NCI-H1930 (cell line): ENCODE measurements around the gene RCAN2.
A peak's percentile ranks its signal among the peaks of the same experiment; 100 is the strongest.

ENCODE experiments used
- DNase-seq, 2 experiments: peaks; one replicate each; lab custom pipeline; 2025; lab: John Stamatoyannopoulos, UW

The RCAN2 gene

GRCh38 chr6:46491201-46491627, at the start of gene RCAN2:
Gene RCAN2, minus strand, starts transcription at chr6:46491449.
- peak; percentile 41 to 70 for DNase-seq

GRCh38 chr6:46539866-46540265, 48.6 kb upstream of the RCAN2 start:
- no peak for DNase-seq

GRCh38 chr6:46538800-46539480, 47.7 kb upstream of the RCAN2 start:
- DNase-seq: no peak

DNA sequence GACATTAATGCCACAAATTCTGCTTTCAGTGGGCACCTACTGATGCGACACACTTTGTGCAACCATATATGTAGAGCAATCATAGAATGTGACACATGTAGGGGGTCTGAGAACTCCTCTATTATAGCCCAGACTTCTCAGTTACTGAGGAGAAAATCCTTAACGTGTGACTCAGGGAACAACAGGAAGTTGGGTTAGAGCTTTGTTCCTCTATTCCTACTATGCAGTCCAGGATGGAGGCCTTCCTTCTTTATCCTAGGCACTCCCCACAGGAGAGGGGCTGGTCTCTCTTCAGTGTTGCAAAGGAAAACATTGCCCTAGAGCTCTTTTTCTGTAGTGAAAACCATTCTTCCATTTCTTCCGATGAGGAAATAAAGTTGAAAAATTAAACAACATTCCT, 39.6 kb upstream of the RCAN2 start:
- DNase-seq: no peak

- no peak for DNase-seq
Measured at GRCh38 chr6:46528961-46529750, 37.9 kb upstream of the RCAN2 start.

DNA sequence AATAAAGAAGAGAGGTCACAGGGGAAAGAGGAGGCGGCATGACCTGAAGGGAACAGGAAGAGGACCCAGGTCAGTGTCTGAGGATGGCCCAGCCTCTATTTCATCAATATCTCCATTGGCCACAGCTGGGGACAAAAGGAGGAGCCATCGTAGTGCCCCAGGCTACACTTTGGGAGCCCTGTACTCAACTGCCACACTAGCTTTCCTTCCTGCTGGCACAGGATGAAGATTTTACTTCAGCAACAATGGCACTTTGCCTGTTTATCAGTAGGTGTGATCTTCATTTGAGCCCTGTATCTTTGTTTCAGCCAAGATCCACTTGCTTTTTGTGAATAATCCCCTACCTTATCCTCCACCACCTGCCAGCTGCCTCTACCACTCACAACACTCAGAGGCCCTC, 35.4 kb upstream of the RCAN2 start:
- DNase-seq: no peak

DNA sequence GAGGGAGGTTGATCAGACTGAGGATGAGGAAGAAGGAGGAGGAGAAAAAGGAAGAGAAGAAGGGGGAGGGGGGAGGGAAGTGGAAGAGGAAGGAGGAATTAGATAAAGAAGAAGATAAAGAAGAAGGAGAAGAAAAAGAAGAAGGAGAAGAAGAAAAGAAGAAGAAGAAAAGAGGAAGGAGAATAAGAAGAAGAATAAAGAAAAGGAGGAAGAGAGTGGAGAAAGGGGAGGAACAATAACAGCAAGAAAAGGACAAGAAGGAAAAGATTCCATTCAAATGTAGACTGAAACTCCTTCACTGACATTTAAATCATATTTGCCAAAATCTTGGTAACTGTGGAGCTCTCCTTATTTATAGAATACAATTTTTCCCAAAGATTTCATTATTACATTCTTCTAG, 34.3 kb upstream of the RCAN2 start:
- DNase-seq: no peak

DNA sequence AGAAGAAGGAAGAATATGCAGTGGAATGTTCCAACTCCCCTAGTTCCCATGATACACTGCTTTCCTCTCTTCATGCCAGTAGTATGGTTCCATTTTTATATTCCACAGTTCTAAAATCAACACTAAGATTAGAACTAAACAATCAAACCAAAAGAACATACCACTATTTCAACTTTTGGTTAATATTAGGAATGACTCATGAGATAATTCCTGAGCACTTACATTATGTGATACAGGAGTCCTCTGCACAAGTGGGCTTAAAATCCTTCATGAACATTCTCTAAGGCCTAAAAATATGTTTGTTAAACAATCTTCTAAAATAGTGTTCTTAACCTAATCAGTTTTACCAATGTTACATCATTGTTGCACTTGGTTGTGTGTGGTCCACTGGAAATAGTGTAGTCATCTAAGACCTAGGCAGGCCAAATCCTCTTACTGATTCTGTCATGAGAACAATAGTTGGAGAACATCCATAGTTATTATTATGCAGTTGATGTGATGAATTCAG, 30.3 kb upstream of the RCAN2 start:
- no peak for DNase-seq

- DNase-seq: no peak
Measured at GRCh38 chr6:46517202-46517601, 26.0 kb upstream of the RCAN2 start.

DNA sequence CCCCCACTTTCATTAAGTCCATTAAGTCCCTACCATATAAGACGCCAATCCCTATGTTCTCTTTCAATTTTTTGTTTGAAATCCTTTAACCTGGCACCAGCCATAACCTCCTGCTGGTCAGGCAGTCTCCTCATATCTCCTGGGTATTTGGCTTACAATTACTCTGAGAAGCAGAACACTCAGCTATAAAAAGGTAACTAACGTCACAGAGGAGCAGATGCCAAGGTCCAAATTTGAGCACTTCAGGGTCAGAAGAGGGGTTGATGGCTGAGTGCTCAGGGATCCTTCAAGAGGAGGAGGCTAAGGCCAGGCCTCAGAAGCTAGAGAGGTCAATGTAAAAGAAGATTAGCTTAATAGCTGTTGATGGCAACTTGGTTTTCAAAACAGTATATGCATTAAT, 22.3 kb upstream of the RCAN2 start:
- no peak for DNase-seq

GRCh38 chr6:46511320-46511719, 20.1 kb upstream of the RCAN2 start:
- no peak for DNase-seq

- DNase-seq: no peak
Measured at GRCh38 chr6:46510651-46511050, 19.4 kb upstream of the RCAN2 start.

- DNase-seq: no peak
Measured at GRCh38 chr6:46509981-46510510, 18.8 kb upstream of the RCAN2 start.

- DNase-seq: no peak
Measured at GRCh38 chr6:46509063-46509462, 17.8 kb upstream of the RCAN2 start.

DNA sequence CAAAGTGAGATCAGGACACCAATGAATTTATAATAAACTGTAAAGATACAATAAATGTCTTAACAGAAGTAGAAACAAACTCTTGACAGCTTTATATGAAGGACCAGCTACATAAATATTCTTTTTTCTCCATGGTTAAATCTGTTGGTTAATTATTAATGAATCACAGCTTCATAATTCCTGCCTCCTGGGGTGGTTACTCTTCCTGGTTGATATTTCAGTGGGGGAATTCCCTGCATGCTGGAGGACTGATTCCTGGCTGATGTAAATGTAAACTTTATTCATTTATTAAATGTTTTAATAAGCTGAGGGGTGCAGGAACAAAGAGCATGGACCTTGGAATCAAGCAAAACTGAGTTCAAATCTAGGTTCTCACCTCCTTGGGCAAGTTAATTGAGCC, 16.2 kb upstream of the RCAN2 start:
- no peak for DNase-seq

DNA sequence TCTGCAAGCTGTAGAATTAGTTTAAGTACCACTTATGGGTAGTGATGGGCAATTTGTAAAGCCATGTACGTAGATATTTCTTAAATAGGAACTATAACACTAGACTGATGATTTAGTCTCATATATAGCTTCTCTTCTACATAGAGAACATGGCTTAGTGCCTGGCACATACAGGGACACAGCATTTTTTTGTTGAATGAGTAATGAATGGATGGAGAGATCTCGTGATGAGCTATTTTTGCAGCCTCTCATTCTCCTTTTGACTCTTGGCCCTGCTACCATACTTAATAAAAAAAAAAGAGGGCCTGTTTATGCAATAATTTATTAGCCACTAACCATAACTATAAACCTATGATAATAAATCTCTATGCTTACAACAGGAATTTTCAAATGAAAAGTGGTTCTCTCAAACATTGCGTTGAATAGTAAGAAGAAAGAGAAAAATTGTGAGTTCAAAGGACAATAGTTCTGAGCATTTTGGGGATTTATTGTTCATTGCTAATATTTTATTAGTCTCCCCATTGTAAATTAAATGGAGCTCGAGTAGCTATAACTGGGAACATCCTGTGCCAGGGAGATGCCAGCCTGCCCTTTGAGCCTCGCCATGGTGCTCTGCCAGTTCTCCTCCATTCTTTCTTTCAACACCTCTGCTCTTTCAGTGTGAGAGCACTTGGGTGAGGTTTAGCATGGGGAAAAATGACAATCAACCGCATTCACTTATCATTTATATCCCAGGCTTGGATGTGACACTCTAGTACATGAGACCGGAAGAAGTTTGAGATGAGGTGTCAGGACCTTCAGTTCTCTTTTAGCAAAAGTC, 14.7 kb upstream of the RCAN2 start:
- DNase-seq: no peak

GRCh38 chr6:46504242-46504641, 13.0 kb upstream of the RCAN2 start:
- DNase-seq: no peak

- DNase-seq: no peak
Measured at GRCh38 chr6:46502486-46503119, 11.4 kb upstream of the RCAN2 start.

DNA sequence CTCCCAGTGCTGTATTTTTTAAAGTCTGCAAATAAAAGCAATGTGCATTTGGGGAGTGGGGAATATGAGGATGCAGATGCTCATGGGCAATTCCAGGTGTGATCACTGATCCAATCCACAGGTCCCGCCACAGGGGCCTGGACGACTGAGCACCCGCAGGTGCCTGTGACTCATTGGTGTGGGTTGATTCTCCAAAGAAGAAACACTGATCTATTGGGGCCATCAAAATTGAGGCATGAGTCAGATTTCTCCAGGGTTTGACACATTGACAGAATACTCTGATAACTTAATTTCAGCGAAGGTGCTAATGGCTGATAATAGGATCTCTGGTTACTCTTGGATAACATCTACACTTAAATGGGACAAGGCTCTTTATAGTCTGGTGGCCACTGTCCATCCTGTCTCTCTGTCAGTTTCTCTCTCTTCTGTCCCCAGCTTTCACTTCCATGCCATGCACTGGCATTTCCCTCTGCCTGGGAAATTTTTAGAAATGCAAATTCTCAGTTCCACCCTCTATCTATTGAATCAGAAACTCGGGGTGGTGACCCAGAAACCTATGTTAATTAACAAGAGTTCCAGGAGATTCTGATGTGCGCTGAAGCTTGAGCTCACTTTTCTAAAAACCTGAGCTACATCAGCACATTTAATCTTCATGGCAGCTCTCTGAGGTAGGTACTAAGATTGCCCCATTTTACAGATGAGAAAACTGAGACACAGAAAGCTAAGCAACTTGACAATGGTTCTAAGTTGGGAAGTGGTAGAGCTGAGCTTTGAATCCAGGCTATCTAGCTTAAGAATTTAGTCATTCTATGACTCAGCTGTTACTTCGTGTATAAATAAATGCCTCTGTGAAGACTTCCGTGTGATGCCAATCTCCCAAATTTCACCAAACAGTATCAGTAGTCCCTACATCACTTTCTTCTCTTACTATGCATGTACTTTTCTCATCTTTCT, 10.2 kb upstream of the RCAN2 start:
- no peak for DNase-seq

DNA sequence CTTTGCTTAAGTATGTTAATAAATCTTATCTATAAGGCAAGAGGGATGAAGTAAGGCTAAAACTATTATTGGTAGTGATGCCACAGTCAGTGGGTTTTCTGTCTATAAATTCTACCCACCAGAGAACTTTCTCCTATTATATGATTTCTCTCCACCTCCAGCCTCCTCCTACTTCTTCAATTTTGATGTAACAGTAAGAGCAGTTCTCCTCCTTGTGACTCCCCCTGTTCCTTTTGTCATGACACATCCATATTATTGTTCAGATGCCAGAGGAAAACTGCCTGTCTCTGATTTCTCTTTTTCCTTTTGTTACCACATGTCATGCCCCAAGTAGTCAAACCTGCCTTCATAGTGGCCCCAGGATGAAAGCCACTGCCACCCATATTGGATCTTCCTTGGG, 9.1 kb upstream of the RCAN2 start:
- no peak for DNase-seq
